Astrocyte of the hippocampus (primary cell): ENCODE results near the gene ARHGEF1.

ENCODE experiments used
- DNase-seq: peaks from one replicate; pipeline ENCODE4 v3.0.0; 2011; ENCODE audit warnings: low read depth, low spot score

The ARHGEF1 gene

DNA sequence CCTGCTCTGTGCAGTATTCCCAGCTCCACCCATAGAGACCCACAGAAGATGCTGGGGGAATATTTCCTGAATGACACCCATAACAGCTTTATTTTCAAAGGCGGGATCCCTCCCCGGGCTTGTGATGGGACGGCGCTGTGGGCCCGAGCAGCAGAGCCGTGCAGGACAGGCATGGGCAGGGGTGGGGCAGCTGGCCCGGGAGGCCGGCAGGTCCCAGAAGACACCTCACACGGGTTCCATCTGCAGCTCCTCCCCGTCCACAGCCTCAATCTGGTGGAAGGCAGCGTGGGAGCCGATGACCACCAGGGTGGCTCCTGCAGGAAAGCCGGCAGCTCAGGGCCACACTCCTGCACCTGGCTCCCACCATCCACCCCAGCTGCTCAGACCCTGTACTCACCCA, 73.6 kb downstream of the ARHGEF1 start:
- DNase-seq, result no peak
